OCI-LY7 (cell line): ENCODE data around the gene ATG4A.

ENCODE experiments used
- EZH2phosphoT487 ChIP-seq: fragments of 200-600 bp; sonication (generic); IDR thresholded peaks from 2 replicates; pipeline ENCODE4 v1.6.1; 2018; ENCODE audit warnings: low read depth, borderline replicate concordance, mild to moderate bottlenecking, mixed run types, antibody characterized with exemption, low read length, moderate library complexity, mixed read lengths
- TF ChIP-seq, protein P1 (sequence below): fragments of 200-600 bp; sonication (generic); conservative IDR thresholded peaks from 2 replicates; pipeline ENCODE4 v1.5.1; 2014; ENCODE audit warnings: mild to moderate bottlenecking, antibody characterized with exemption, low read length, moderate library complexity, mixed read lengths

DNA sequence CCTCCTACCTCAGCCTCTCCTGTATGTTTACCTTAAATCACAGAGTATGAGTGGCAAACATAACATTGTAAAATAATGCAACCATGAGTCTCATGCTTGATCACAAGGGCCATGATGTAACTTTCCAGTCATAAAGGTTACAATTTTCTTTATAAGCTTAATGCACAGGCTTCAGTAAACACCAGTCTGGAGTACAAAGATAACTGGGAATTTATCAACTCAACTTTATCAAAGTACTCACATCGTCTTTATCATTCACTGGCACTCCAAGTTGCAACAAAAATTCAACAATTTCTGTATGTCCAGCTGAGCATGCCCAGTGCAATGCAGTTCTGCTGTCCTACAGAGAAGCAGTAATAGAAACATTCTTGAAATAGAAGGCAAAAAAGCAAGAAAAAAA, 3.1 kb upstream of the ATG4A start:
- TF ChIP-seq, protein P1, sequence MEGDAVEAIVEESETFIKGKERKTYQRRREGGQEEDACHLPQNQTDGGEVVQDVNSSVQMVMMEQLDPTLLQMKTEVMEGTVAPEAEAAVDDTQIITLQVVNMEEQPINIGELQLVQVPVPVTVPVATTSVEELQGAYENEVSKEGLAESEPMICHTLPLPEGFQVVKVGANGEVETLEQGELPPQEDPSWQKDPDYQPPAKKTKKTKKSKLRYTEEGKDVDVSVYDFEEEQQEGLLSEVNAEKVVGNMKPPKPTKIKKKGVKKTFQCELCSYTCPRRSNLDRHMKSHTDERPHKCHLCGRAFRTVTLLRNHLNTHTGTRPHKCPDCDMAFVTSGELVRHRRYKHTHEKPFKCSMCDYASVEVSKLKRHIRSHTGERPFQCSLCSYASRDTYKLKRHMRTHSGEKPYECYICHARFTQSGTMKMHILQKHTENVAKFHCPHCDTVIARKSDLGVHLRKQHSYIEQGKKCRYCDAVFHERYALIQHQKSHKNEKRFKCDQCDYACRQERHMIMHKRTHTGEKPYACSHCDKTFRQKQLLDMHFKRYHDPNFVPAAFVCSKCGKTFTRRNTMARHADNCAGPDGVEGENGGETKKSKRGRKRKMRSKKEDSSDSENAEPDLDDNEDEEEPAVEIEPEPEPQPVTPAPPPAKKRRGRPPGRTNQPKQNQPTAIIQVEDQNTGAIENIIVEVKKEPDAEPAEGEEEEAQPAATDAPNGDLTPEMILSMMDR: no peak
- TF ChIP-seq EZH2phosphoT487: no peak
